Right cardiac atrium (tissue), 5 donors: ENCODE data around the gene ZNF132. TPM values are rescaled to one million over a fixed set of nuclear protein-coding genes. Genes with fewer than 3 reads are reported as not detected.
"Not testable (repeated sequence)": the region's sequence is repeated elsewhere in the genome, so short reads cannot be mapped to it uniquely, and the experiment has no call there.

Experiments
- ATAC-seq, 2 donors: fragments of 200-7000 bp; cut with Tn5 transposase; one replicate each; pipeline versions ENCODE4 v1.8.0 to v1.9.1; 2020; ENCODE audit warnings: moderate library complexity in 2 of 2, mild to moderate bottlenecking in 1 of 2
- DNase-seq, 3 donors: peaks; one replicate each; pipeline ENCODE4 v3.0.0-alpha.2; 2020
- H3K27ac ChIP-seq: one replicate; pipeline ENCODE4 v1.5.1; 2013; ENCODE audit warnings: mild to moderate bottlenecking, low read length, control low read depth, moderate library complexity
- H3K27me3 ChIP-seq: one replicate; pipeline ENCODE4 v1.6.1; 2013; ENCODE audit not compliant: control insufficient read depth, insufficient read depth
- H3K4me1 ChIP-seq: one replicate; pipeline ENCODE4 v1.6.1; 2013; ENCODE audit warnings: low read length; ENCODE audit not compliant: control insufficient read depth, insufficient read depth
- H3K4me3 ChIP-seq: one replicate; pipeline ENCODE4 v1.5.1; 2013; ENCODE audit warnings: low read length, control low read depth
- H3K9me3 ChIP-seq: one replicate; pipeline ENCODE4 v1.6.1; 2013; ENCODE audit warnings: low read length; ENCODE audit not compliant: control insufficient read depth
- WGBS: extraction: QIAGEN DNeasy Blood & Tissue Kit; methylation state at CpG from one replicate; pipeline ENCODE4 v1.1.7; 2013; 5-methylcytosine and 5-hydroxymethylcytosine counted together
- intact Hi-C, 4 donors: fragments of 100-400 bp; cut with DNase I; formaldehyde crosslinking; loops; one replicate each; pipeline versions ENCODE4 v1.11.0 to v1.14.0; 2022 to 2023
- polyA plus RNA-seq: library from polyadenylated mRNA; stranded (reverse); fragments of 200-250 nt; gene quantifications from one replicate; pipeline ENCODE4 v1.2.3, GENCODE V29; 2013
- total RNA-seq, 4 donors: library from RNA; stranded (reverse); fragmentation: NEBNext Ultra II Directional; extraction: Animal tissue kit (Norgen Biotek cat#: 25700); gene quantifications; one replicate each; pipeline ENCODE4 v1.2.1, GENCODE V29; 2021
- donor health status: healthy with polysubstance abuse.
- donor health status: DM: no; HTN: yes; CAD: no.
- donor health status: DM: no; HTN: no; CAD: no.
- donor health status: DM: no; HTN: yes; CAD: no; lungs with severe emphysema.
- donor health status: DM: yes; HTN: yes; CAD: no.

The ZNF132 gene
- total and polyA plus RNA-seq, 5 donors: 2.4 to 7.5 (median 6.6) TPM

DNA sequence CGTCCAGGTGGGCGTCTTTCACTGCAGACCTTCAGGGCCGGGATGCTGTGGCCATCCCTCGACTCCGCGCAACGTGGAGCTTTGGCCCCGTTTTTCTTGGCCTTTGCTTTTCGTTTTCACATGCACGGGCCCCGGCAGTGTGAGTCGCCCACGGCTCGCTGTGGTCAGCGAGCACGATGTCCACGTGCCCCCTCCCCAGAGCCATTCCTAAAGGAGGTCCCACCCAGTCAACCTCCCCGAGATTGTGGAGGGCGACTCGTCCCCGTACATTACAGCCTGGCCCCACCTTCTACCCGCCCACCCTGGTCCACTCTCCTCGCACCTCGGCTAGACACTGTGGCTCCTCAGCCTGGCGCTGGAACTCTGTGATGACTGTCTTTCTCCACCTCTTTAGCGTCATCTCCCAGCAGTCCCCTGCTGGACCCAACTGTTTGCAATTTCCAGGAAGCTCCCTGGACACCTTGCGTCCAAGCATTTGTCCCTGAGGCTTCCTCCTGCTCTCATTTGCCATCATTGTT, 36.6 kb upstream of the ZNF132 start:
- DNase-seq: peak in 1 of 3 donors; percentile 63
- no peaks in the 10 kb centered on the region for H3K4me1 ChIP-seq
- peak overlapping the region; percentile 89 for H3K27ac ChIP-seq
- H3K27me3 ChIP-seq: no peaks in the 10 kb centered on the region
- intact Hi-C loops: no loop called here
- H3K4me3 ChIP-seq: peak overlapping the region; percentile 64
- peak; percentile 3 to 21 for ATAC-seq
- H3K9me3 ChIP-seq: no peaks in the 10 kb centered on the region
- 2% methylated on average over 27 of the region's 27 CpGs for WGBS

- Histone ChIP-seq H3K9me3 (no peaks in the 10 kb centered on the region), H3K4me3 (peak within 1 kb of the TSS; percentile 64), H3K27me3 (no peaks in the 10 kb centered on the region), H3K4me1 (no peaks in the 10 kb centered on the region), H3K27ac (peak within 1 kb of the TSS; percentile 89)
- intact Hi-C loops: no loop called here
- ATAC-seq (peak; percentile 93), DNase-seq (peak; percentile 97 to 98 (median 97))
- WGBS: under 1% methylated on average over 64 of the region's 64 CpGs
Measured at GRCh38 chr19:58475714-58476497, 36.0 kb upstream of the ZNF132 start, which contains the start of gene ZNF446. Gene ZNF446 (plus strand): TSS chr19:58476352. CDS start chr19:58477219, 867 bp downstream.

DNA sequence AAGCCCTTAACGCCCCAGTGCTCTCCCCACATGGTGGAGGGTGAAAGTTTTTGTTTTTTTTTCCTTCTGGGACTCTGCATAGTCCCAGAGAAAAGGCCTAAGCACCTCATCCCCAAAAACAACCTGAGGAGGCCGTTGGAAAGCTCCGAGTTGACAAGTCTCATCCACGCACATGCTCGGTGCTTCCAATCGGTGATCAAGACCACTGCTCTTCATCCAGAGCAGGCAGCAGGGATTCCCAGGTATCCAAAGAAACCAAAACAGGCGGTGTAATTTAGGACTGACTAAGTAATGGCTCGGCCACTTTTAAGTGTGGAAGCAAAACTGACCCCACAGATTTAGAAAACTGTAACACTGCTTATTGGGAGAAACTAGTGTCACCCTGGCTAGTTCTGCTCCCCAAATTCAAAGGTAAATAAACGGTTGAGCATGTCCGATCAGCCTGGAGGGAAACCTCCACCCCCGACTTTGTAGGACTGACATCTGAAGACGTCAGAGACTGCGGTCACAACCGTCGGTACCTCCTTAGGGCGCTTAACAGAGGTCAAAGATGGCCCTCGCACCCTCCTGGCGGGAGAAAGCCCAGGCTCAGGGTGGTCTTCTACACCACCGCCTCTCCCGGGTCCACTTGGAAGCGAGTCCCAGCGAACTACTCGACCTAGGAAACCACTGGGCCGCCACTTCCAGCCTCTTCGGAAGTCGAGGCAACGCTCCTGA, 35.2 kb upstream of the ZNF132 start:
- Histone ChIP-seq H3K9me3 (no peaks in the 10 kb centered on the region), H3K27ac (peak overlapping the region; percentile 85), H3K4me1 (no peaks in the 10 kb centered on the region), H3K4me3 (peak overlapping the region; percentile 64), H3K27me3 (no peaks in the 10 kb centered on the region)
- DNase-seq (no peak), ATAC-seq (no peak)
- intact Hi-C loops: no loop called here
- WGBS: 23% methylated on average over 27 of the region's 27 CpGs

DNA sequence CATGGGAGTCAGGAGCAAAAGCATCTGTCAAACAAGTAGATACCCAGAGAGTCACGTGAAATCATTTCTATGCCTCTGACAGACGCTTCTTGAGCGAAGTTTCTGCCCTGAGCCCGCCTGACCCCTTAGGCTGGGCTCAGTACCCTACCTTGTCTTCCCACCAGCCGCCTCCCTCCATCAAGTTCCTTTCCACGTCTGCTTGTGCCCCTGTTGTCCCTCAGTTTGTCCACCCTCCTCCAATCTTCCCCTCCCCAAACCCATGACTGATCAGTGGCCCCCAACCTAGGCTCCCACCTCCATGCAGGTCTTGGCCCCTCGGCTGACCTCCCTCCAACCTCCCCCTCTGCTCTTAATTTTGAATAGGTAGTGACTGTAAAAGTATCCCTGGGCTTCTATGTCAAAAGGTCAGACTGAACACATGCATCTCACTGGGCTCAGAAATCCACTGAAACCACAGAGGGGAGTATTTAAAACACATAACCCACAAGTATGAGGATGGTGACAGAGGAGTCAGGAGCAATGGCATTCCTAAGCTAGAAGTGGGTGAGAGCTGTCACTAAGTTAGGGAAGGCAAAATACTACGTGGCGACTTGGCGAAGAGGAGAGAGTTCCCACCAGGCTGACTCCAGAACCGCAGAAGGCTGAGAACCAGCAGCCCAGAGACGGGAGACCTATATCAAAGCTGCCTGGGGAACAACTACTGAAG, 34.5 kb upstream of the ZNF132 start:
- no peak overlapping the region for H3K27ac ChIP-seq
- 87% methylated on average over 12 of the region's 12 CpGs for WGBS

DNA sequence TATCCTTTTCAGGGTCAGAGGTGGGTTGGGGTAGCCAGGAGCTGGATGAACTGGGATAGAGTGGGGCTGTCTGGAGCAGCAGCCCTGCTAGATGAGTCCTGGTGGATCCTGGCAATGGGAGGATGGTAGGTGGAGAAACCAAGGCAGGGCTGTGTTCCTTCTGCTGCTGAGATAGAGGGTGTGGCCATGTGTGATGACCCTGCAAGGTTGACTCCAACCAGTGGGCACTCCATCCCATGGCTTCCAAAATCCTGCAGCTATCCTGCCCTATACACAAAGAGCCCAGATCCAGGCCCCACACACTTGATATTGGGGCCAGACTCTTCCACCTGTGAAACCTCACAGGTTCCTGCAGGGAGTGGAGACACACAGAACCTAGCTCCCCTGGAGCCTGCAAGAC, 33.8 kb upstream of the ZNF132 start:
- H3K27ac ChIP-seq: no peak overlapping the region
- DNase-seq (peak in 1 of 3 donors; percentile 3), ATAC-seq (no peak)
- H3K27me3 ChIP-seq: no peaks in the 10 kb centered on the region
- no peak overlapping the region for H3K4me3 ChIP-seq
- no peaks in the 10 kb centered on the region for H3K9me3 ChIP-seq
- H3K4me1 ChIP-seq: no peaks in the 10 kb centered on the region
- intact Hi-C loops: no loop called here

More for the DNA sequence above, 34.5 kb upstream of the ZNF132 start:
- ATAC-seq (no peak), DNase-seq (peak in 1 of 3 donors; percentile 36)
- no peak overlapping the region for H3K4me3 ChIP-seq
- H3K27me3 ChIP-seq: no peaks in the 10 kb centered on the region
- H3K4me1 ChIP-seq: no peaks in the 10 kb centered on the region
- no peaks in the 10 kb centered on the region for H3K9me3 ChIP-seq
- intact Hi-C loops: no loop called here

DNA sequence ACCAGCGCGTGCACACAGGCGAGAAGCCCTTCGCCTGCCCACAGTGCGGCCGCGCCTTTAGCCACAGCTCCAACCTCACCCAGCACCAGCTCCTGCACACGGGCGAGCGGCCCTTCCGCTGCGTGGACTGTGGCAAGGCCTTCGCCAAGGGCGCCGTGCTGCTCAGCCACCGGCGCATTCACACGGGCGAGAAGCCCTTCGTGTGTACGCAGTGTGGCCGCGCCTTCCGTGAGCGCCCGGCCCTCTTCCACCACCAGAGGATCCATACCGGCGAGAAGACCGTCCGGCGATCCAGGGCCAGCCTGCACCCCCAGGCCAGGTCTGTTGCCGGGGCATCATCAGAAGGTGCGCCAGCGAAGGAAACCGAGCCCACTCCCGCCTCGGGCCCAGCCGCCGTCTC, 31.8 kb upstream of the ZNF132 start:
- intact Hi-C loops: no loop called here
- DNase-seq (peak in 1 of 3 donors; percentile 66), ATAC-seq (no peak)
- Histone ChIP-seq H3K4me1 (peaks cover 6% of the 10 kb centered on the region), H3K9me3 (no peaks in the 10 kb centered on the region), H3K27ac (no peak overlapping the region), H3K27me3 (no peaks in the 10 kb centered on the region), H3K4me3 (no peak overlapping the region)
- 97% methylated on average over 39 of the region's 39 CpGs for WGBS

- WGBS: 94% methylated on average over 37 of the region's 53 CpGs
- intact Hi-C loops, H3K27me3 ChIP-seq, H3K9me3 ChIP-seq, ATAC-seq, H3K4me3 ChIP-seq, H3K4me1 ChIP-seq, H3K27ac ChIP-seq: not testable (repeated sequence)
- peak in 1 of 3 donors; percentile 58 for DNase-seq
Measured at GRCh38 chr19:58470837-58471543, 31.0 kb upstream of the ZNF132 start.

DNA sequence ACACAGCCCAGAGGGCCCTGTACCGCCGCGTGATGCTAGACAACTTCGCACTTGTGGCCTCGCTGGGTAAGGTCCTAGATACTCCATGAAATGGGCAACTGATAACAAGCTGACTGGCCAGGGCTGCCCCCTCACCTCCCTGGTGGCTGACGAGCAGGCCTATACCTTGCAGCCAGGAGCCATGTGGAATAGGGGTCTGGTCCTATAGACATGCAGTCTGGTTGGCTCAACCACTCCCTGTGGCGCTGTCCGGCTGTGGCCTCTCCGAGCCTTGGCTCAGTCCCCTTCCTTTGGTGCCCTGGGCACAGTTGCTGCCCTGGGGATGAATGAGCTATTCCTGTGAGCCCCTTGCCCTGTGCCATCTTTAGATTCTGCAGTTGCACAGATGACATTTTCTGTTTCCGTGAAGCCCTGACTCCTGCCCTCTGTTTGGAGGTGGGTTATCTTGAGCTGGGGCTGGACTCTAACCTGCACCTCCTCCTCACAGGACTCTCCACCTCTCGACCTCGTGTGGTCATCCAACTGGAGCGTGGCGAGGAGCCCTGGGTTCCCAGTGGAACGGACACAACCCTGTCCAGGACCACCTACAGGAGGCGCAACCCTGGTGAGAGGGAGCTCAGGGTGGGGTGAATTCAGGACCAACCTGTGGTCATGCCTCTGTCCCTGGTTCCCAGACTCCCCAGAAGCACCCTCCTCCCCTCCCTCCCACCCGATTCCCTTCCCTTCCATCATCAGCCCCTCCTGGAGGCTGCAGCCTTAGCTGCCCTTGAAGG, 29.5 kb upstream of the ZNF132 start:
- H3K4me1 ChIP-seq: peaks cover 6% of the 10 kb centered on the region
- intact Hi-C loops: no loop called here
- no peak for ATAC-seq
- no peaks in the 10 kb centered on the region for H3K27me3 ChIP-seq
- H3K27ac ChIP-seq: no peak overlapping the region
- DNase-seq: peak in 1 of 3 donors; percentile 50
- WGBS: 90% methylated on average over 17 of the region's 17 CpGs
- H3K4me3 ChIP-seq: no peak overlapping the region
- no peaks in the 10 kb centered on the region for H3K9me3 ChIP-seq

DNA sequence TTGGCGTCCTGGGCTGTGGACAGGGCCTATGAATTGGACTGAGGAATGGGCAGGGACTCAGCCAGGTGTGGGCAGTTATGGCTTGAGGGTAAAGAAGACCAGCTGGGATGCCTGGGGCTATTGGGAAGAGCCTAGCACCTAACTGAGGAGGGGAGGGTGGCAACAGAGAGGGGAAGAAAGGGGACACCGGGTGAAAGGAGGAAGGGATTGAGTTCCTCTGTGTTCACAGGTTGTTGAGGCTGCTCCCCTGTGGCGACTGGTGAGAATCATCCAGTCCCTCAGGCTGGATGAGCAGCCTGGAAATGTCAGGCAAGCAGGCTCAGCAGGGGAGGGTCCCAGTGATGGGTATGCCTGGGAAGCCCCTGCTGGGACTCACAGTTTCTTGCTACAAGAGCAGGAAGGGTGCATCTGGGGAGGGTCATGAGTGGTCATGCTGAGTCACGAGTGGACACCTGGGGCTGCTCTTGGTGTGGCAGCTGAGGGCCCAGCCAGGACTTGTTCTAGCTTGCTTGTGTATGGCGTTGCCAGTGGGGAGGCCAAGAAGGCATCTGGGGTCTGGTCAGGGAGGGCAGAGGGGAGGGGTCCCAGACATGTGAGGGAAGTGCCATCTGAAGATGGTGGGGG, 28.4 kb upstream of the ZNF132 start:
- no peak for ATAC-seq
- intact Hi-C loops: no loop called here
- peak in 1 of 3 donors; percentile 30 for DNase-seq
- WGBS: 63% methylated on average over 5 of the region's 5 CpGs
- H3K4me1 ChIP-seq: peaks cover 6% of the 10 kb centered on the region
- H3K4me3 ChIP-seq: no peak overlapping the region
- H3K9me3 ChIP-seq: no peaks in the 10 kb centered on the region
- no peak overlapping the region for H3K27ac ChIP-seq
- H3K27me3 ChIP-seq: no peaks in the 10 kb centered on the region
